Pons (tissue), 1 donor: Measurements from ENCODE around the gene USP8.
"Not testable (repeated sequence)": the region's sequence is repeated elsewhere in the genome, so short reads cannot be mapped to it uniquely, and the experiment has no call there.

ENCODE experiments used
- DNase-seq: peaks from one replicate; pipeline ENCODE4 v3.0.0-alpha.2; 2016; ENCODE audit warnings: low spot score

Gene USP8

GRCh38 chr15:50424066-50424890 is at the start of gene USP8:
Gene USP8 (plus strand): TSS chr15:50424405. CDS start chr15:50439074, 14,669 bp downstream.
- peak; percentile 98 for DNase-seq

- no peak for DNase-seq
Measured at GRCh38 chr15:50377867-50378751, 46.1 kb upstream of the USP8 start.

- DNase-seq = no peak
Measured at GRCh38 chr15:50378776-50379175, 45.4 kb upstream of the USP8 start.

- DNase-seq = not testable (repeated sequence)
Measured at GRCh38 chr15:50379413-50379812, 44.8 kb upstream of the USP8 start.

- no peak for DNase-seq
Measured at GRCh38 chr15:50380089-50380488, 44.1 kb upstream of the USP8 start.

GRCh38 chr15:50381438-50381837 is 42.8 kb upstream of the USP8 start:
- no peak for DNase-seq

- DNase-seq = not testable (repeated sequence)
Measured at GRCh38 chr15:50382408-50382807, 41.8 kb upstream of the USP8 start.

- peak; percentile 6 for DNase-seq
Measured at GRCh38 chr15:50390554-50391264, 33.5 kb upstream of the USP8 start.

- not testable (repeated sequence) for DNase-seq
Measured at GRCh38 chr15:50391561-50391960, 32.6 kb upstream of the USP8 start.

- no peak for DNase-seq
Measured at GRCh38 chr15:50411870-50412269, 12.3 kb upstream of the USP8 start.

- no peak for DNase-seq
Measured at GRCh38 chr15:50414624-50415023, 9.6 kb upstream of the USP8 start.

- no peak for DNase-seq
Measured at GRCh38 chr15:50415752-50416404, 8.3 kb upstream of the USP8 start.

- DNase-seq = no peak
Measured at GRCh38 chr15:50416890-50417289, 7.3 kb upstream of the USP8 start.

GRCh38 chr15:50418041-50418583 is 6.1 kb upstream of the USP8 start:
- no peak for DNase-seq

GRCh38 chr15:50425219-50425618 is 1.0 kb downstream of the USP8 start:
- DNase-seq = peak; percentile 10

GRCh38 chr15:50425678-50426246 is 1.6 kb downstream of the USP8 start:
- not testable (repeated sequence) for DNase-seq

- DNase-seq = no peak
Measured at GRCh38 chr15:50426428-50426827, 2.2 kb downstream of the USP8 start.

GRCh38 chr15:50431204-50431603 is 7.0 kb downstream of the USP8 start:
- no peak for DNase-seq

- DNase-seq = no peak
Measured at GRCh38 chr15:50432230-50432629, 8.0 kb downstream of the USP8 start.

GRCh38 chr15:50435772-50436171 is 11.6 kb downstream of the USP8 start:
- DNase-seq = no peak

GRCh38 chr15:50438251-50438650 is 14.0 kb downstream of the USP8 start:
- no peak for DNase-seq
